ENCODE data around the gene TRIM17. TPM values are rescaled to one million over a fixed set of nuclear protein-coding genes. Genes with fewer than 3 reads are reported as not detected.

Gene TRIM17
- total RNA-seq, 1 experiment from 2014 or later = 55.5 TPM

DNA sequence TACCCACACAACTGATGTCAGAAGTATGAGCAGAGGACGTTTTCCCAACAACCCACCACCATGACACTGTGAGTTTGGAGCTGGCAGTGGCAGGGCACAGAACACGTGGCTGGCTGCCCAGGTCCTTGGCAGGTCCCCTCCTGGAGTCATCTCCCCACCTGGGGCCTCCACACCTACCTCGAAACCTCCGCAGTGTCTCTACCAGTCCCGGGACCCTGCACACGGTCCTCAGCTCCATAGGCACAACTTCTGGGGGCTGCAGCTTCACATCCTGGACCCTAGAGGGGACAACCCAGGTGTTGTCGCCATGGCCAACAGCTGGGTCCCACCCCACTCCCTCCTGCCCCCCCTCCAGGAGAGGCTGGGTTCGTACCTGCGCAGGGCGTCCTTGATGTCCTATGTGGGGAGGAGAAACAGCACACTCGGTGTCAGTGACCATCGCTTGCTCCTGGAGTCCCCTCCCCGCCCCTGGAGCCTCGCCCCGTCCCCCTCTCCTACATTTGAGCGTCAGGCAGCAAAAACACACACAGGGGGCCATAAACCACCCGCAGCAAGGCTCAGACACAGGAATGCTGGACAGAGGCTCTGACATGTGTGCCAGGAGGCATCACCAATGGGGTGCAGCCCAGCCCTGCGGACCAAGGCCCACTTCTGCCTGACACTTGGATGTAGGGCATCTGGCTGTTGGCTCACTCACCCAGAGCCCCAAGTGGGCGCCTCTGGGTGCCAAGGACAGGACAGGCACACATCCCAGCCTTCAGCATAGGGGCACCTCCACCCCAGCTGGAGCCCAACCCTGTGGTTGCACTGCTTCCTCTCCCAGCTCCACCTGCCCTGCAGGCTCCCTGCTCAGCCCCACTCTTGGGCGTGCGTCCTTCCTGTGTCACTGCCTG is 19.6 kb downstream of the TRIM17 start:
- H3K27me3 ChIP-seq (ENCODE audit: insufficient read depth, low read depth) = no peaks in the 10 kb centered on the region
- H3K4me2 ChIP-seq = no peak overlapping the region
- H2AFZ ChIP-seq = no peak overlapping the region
- ChIA-PET POLR2A (ENCODE audit: unreplicated experiment) (no interaction called here), CTCF (no interaction called here)
- peaks cover 19% of the 10 kb centered on the region for H3K4me1 ChIP-seq (replicated peaks; ENCODE audit: insufficient read depth)
- no peak overlapping the region for H3K27ac ChIP-seq
- no peak overlapping the region for H3K4me3 ChIP-seq
- H4K20me1 ChIP-seq (ENCODE audit: insufficient read depth) = peaks cover 40% of the 10 kb centered on the region
- peaks cover 34% of the 10 kb centered on the region for H3F3A ChIP-seq (ENCODE audit: insufficient read depth, low read depth)
- no peaks in the 10 kb centered on the region for H3K9me2 ChIP-seq (ENCODE audit: insufficient read depth)
- no TSS peak for BruUV-seq (replicated peaks)
- no peak for TF ChIP-seq EZH2 (IDR thresholded peaks at IDR 0.05; ENCODE audit: low read depth)
- TF ChIP-seq, protein P1, sequence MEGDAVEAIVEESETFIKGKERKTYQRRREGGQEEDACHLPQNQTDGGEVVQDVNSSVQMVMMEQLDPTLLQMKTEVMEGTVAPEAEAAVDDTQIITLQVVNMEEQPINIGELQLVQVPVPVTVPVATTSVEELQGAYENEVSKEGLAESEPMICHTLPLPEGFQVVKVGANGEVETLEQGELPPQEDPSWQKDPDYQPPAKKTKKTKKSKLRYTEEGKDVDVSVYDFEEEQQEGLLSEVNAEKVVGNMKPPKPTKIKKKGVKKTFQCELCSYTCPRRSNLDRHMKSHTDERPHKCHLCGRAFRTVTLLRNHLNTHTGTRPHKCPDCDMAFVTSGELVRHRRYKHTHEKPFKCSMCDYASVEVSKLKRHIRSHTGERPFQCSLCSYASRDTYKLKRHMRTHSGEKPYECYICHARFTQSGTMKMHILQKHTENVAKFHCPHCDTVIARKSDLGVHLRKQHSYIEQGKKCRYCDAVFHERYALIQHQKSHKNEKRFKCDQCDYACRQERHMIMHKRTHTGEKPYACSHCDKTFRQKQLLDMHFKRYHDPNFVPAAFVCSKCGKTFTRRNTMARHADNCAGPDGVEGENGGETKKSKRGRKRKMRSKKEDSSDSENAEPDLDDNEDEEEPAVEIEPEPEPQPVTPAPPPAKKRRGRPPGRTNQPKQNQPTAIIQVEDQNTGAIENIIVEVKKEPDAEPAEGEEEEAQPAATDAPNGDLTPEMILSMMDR (conservative IDR thresholded peaks at IDR 0.05) = no peak
- DNase-seq = no peak
- peaks cover 15% of the 10 kb centered on the region; the same call in 1 of the 2 replicates for H3K36me3 ChIP-seq (ENCODE audit: low read depth)
- H3K79me2 ChIP-seq (ENCODE audit: low read depth) = peaks cover 29% of the 10 kb centered on the region
- no peaks in the 10 kb centered on the region for H3K9me3 ChIP-seq (ENCODE audit: insufficient read depth, low read depth)
- intact Hi-C loops (cut with micrococcal nuclease; ENCODE audit: unreplicated experiment) = no loop called here

DNA sequence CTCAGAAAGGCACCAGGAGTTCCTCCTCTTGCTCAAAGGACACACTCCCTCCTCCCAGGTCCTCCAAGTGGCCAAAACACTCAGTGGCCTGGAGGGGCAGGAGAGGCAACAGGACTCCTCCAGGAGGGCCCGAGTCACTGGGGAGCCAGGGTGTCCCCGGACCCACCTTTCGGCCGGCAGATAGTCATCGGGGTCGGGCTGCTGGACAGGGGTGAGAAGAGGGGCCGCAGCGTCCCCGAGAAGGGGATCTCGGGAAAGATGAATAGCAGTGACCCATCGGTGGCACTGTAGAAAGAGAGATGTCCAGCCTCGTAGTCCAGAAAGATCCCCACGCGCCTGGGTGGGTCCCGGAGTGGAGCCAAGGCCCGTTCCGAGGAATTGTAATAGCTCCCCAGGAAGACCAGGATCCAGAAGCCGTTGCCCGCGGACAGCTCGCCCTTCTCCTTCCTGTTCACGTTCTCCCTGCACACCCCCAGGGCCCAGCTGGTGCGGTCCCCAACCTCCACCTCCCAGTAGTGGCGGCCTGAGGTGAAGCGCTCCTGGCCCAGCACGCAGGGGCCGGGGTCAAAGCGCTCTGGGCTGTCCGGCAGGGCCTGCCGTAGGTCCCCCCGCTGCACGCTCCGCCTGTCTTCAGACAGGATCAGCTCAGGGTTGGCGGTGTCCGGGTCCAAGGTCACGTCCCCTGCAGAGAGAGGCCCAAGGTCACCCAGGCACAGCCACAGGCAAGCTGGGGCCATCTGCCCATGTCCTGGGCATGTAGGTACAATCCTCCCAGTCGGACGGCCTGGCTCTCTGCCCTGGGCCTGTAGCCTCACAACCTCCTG is 21.9 kb downstream of the TRIM17 start:
- Histone ChIP-seq H3K79me2 (ENCODE audit: low read depth) (0 out of 2 replicates have a peak, but pooled peaks cover 7% of the 10 kb centered on the region), H3K4me3 (no peak overlapping the region), H3K36me3 (ENCODE audit: low read depth) (peaks cover 15% of the 10 kb centered on the region; the same call in 1 of the 2 replicates), H3K4me2 (no peak overlapping the region), H3K9me3 (ENCODE audit: insufficient read depth, low read depth) (no peaks in the 10 kb centered on the region), H2AFZ (no peak overlapping the region), H3K27ac (no peak overlapping the region), H4K20me1 (ENCODE audit: insufficient read depth) (peaks cover 19% of the 10 kb centered on the region), H3K4me1 (replicated peaks; ENCODE audit: insufficient read depth) (peaks cover 20% of the 10 kb centered on the region), H3K9me2 (ENCODE audit: insufficient read depth) (no peaks in the 10 kb centered on the region), H3F3A (ENCODE audit: insufficient read depth, low read depth) (peaks cover 35% of the 10 kb centered on the region), H3K27me3 (ENCODE audit: insufficient read depth, low read depth) (no peaks in the 10 kb centered on the region)
- POLR2A ChIA-PET (ENCODE audit: unreplicated experiment) = no interaction called here
- CTCF ChIA-PET = interaction anchor here (0.6 kb wide), 1 partner anchor 10 kb away, joined by 3 read pairs; no protein-coding TSS in a partner anchor
- BruUV-seq (replicated peaks) = no TSS peak
- no peak for DNase-seq
- intact Hi-C loops (cut with micrococcal nuclease; ENCODE audit: unreplicated experiment) = loop anchor here (5.0 kb wide), 1 partner anchor 262 kb away; no protein-coding TSS in a partner anchor
- no peak for TF ChIP-seq EZH2 (IDR thresholded peaks at IDR 0.05; ENCODE audit: low read depth)
- TF ChIP-seq, protein P1 (conservative IDR thresholded peaks at IDR 0.05) = no peak
